ENCODE measurements around the gene USP24.
"Not testable (repeated sequence)": the region's sequence is repeated elsewhere in the genome, so short reads cannot be mapped to it uniquely, and the experiment has no call there.

USP24 gene

DNA sequence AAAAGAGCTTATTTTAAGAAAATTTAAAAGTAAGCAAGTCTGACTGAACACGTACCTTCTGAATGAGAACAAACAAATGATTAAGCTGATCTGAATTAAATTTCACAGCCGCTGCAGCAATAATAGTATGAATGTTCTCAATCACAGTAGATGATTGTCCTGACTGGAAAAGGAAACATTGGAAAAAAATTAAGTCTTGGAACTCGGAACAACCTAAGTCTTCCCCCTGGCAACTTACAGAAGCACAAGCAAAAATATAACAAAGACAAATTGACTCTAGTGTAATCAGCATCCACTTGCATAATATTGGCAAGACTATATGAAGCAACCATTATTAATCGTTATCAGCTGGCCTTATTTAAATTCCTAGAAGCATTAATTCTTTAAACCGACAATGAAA lies 60.5 kb downstream of the USP24 start:
- DNase-seq: no peak

GRCh38 chr1:55153031-55153430 lies 62.1 kb downstream of the USP24 start:
- no peak for DNase-seq

GRCh38 chr1:55150880-55151588 lies 64.1 kb downstream of the USP24 start:
- no peak for DNase-seq

DNA sequence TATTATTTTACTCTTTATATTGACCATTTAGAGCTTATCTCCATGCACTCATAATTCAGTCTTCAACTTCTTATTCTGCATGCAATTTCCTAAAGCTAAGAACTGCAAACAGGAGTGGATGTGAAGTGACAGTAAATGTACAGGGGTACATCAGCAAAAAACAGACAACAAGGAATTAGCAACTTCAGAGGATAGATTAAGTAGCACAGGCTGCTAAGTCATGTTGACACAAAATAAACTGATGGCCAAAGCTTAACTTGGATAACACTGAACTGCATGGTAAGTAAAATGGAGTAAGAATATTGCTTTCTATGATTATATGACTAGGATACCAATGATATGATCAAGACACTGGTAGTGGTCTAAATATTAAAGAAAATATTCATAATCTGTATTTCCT lies 66.5 kb downstream of the USP24 start:
- DNase-seq: no peak

GRCh38 chr1:55147524-55147923 lies 67.6 kb downstream of the USP24 start:
- DNase-seq: no peak

DNA sequence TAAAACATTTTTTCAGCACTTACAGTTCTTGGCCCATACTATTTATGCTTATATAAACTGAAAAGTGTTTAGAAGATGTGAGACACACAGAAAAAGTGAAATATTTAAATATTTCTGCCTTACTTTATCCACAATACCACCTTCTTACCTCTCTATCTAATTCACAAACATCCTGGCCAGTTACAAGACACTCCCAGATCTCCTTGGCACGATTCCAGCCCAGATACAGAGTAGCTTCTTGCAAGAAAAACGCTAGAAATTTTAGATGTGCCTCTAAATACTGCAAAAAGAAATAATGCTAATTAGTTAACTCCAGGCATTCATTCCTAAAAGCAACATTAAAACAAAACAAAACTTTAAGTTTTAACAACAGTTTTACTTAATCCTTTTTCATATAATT lies 68.4 kb downstream of the USP24 start:
- no peak for DNase-seq

- DNase-seq: no peak
These were observed 70.3 kb downstream of the USP24 start for GRCh38 chr1:55144886-55145285.

GRCh38 chr1:55143684-55144083 lies 71.5 kb downstream of the USP24 start:
- DNase-seq: no peak

DNA sequence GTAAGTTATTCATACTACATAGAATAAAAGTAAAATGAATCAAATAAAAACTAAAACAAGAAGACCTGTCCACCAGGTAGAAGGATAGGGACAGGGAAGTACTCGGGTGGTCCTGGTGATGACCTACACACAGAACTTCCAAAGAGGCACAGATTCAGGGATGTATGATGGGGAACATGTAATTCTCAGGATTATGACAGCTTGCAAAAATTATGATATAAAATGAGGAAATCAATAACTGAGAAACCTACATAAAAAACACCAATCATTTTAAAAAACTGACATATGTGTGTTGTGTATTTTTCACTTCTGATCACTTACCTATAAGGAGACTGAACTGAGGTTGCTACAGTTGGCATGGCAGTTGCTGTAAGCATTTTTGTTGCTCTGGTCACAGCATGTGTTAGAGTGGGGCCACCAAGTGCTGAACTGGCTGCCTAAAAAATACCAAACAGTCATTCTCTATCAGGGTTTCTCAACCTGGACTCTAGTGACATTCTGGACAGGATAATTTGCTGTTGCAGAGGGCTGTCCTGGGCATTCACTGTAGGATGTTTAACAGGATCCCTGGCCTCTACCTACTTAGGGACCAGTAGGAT lies 73.8 kb downstream of the USP24 start:
- no peak for DNase-seq

DNA sequence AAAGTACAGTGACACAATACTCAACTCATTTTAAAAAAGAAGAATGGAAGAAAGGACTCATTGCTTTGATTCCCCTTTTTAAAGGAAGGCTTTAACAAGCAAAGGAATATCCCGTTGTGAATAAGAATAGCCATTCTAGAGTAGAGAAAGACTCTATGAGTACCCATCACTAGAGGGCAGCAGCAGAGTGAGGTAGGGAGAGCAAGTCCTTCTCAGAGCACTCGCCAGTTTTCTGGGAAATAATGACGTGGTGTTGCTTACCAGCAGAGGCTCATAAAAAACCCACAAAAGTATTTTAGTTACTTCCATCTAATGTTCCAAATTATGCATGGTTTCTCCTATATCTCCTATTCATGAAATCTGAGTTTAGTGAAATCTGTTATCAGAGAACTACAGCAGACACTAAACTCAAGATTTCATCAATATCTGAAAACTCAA lies 74.6 kb downstream of the USP24 start:
- peak; percentile 52 for DNase-seq

DNA sequence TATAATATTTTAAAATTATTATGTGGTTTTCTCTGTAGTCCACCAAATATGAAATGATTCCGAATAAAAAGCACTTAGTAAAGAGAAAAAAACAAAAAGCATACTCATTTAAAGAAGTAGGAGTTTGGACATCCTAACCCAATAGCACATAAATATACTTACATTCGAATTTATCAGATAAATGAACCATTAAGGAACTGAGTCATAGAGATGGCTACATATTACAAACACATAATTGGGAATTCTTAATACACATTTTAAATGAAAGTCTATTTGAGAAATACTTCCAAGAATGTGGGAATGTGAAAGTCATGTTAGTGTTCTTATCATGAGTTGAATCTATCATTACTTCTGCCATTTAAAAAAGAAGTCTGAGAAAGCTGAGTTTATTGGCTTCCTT lies 75.0 kb downstream of the USP24 start:
- no peak for DNase-seq

- no peak for DNase-seq
These were observed 76.3 kb downstream of the USP24 start for GRCh38 chr1:55138823-55139222.

GRCh38 chr1:55134152-55134808 lies 80.9 kb downstream of the USP24 start:
- no peak for DNase-seq

DNA sequence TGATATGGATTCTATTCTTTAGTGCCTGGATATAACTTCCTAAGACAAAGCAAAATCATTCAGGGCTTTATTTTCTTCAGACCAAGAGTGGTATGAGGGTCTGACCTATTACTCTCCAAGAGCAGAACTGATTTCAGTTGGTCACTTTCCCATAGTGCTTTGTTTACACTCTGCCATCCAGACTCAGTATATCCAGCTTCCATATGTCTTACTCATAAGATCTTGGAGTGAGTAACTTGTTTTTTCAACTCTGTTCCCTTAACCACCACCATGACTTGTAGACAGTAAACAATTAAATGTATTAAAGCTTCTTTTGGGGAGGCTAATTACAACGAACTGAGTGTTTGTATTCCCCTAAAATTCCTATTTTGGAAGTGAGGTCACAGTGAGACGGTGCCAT lies 83.4 kb downstream of the USP24 start:
- DNase-seq: no peak

- DNase-seq: no peak
These were observed 83.9 kb downstream of the USP24 start for GRCh38 chr1:55131218-55131617.

DNA sequence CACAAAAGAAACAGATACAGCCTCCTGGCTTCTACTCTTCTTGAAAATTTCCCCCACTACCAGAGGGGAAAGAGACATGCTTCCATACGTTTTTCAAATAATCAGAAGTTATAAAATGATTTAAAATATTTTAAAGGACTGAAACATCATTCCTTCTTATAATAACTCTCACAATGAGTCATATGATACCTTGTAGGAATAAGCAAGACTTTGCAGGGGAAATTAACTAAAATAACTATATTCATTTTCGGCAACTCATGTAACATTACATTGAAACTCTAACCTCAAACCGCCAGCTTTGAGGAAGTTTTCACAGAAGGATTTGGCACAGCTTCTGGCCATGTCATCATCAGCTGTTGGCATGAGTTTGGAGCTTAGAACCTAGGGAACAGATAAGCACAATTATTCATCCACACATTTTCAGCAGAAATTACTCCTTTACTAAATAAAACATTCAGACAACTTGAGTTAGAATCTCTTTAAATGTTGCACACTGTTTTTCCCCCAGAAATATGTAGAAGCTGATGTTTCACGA lies 85.9 kb downstream of the USP24 start:
- DNase-seq: no peak

DNA sequence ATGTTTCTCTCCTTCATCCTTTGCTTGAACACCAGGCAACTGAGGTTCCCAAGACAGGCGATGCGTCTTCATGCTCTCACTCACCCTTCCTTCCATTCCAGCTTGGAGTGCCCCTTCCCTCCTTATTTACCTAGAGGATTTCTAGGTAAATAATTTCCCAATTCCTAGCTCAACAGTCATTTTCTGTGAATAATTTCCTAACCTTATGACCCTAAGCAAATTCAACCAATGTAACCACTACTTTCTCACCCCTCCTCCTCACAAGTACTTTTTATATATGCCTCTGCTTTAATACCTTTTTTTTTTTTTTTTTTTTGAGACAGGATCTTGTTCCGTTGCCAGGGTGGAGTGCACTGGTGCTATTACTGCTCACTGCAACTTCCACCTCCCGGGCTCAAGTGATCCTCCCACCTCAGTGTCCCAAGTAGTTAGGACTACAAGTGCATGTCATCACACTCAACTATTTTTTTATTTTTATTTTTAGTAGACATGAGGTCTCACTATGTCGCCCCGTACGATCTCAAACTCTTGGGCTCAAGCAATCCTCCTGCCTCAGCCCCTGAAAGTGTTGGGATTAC lies 86.7 kb downstream of the USP24 start:
- DNase-seq: no peak

DNA sequence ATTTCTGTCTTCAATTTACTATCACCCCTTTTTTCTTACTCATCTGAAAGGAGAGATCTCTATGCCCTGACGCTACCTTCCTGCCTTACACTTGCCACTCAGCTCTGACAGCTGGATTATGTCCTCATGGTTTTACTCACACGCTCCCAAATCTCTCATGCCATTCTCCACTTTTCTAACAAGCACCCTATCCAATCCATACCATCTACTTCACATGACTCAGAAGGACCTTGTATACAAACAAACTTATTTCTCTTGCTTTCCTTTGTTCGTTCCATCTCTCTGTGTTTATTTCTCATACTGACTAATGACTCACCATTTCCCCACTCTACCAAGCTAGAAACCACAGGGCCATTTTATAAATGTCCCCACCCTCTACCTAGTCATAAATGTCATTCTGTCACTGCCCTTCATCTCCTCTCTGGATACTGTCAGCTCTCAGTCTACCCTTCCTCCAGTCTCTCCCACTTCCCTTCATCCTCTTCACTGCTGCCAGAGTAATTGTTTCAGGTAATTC lies 87.3 kb downstream of the USP24 start:
- DNase-seq: no peak

DNA sequence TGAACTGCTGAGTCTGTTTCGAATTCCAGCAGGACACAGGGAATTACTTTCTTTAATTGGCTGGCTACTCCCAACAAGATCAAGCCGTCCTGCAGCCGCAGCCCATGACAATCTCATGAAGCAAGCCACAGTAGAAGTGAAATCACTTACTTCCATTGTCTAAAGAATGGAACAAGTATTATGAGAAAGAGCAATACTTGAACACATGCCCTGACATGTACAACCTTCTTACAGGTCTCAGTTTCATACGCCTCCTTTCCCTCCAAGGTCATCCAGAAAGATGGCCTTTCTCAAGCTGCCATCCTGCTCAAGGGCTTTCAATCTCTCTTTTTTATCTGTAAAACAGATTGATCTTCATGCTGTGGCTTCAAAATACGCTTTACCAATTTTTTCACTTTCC lies 90.7 kb downstream of the USP24 start:
- no peak for DNase-seq

DNA sequence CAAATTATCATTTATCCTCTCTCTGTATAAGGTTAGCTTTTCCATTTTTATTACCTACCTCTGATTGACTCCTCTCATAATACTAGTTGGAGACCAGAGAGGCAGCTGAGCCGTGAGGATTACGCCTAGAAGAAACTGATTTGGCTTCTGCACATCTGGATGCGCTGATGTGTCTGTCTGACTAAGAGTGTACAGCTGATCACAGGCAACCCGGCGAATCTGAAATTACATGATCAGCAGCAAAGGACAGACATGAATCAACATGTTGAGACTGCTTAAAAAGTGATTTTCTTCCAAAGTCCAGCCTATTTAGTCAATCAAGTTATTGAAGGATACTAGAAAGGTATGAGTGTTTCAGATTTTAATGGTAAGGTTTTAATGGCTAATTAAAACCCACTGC lies 94.6 kb downstream of the USP24 start:
- no peak for DNase-seq

DNA sequence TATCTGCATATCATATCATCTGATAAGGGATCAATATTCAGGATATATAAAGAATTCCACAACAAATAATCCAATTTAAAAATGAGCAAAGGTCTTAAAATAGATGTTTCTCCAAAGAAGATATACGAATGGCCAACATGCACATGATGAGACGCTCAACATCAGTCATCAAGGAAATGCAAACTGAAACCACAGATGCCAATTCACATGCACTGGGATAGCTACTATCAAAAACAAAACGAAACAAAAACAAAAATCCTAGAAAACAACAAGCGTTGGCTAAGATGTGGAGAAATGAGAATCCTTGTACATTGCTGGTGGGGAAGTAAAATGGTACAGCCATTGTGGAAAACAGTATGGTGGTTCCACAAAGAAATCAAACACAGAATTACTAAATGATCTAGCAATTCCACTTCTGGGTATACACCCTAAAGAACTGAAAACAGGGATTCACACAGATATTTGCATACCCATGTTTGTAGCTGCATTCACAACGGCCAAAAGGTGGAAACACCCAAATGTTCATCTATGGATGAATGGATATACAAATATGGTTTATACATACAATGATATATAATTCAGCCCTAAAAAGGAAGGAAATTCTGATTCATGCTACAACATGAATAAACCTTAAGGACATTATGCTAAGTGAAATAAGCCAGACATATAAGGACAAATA lies 96.4 kb downstream of the USP24 start:
- no peak for DNase-seq

DNA sequence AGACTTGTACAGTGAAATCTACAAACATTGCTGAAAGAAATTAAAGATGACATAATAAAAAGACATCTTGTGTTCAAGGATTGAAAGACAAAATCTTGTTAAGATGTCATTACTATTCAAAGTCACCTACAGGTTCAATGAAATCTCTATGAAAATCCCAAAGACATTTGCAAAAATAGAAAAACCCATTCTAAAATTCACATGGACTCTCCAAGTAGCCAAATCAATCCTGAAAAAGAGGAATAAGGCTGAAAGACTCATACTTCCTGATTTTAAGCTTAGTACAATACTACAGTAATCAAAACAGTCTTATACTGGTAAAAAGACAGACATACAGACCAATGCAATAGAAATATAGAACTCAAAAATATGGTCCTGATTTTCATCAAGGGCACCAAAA lies 97.2 kb downstream of the USP24 start:
- DNase-seq: no peak

GRCh38 chr1:55109005-55109404 lies 106.2 kb downstream of the USP24 start:
- not testable (repeated sequence) for DNase-seq
